GM19023 (cell line): ENCODE results near the gene STXBP3.

Experiments used
- ATAC-seq: cut with Tn5 transposase; IDR thresholded peaks from one replicate; pipeline ENCODE4 v1.9.1; 2021; ENCODE audit warnings: mild to moderate bottlenecking, moderate library complexity; ENCODE audit not compliant: unreplicated experiment

Gene STXBP3

GRCh38 chr1:108792420-108792819, 45.9 kb downstream of the STXBP3 start:
- no peak for ATAC-seq

GRCh38 chr1:108799001-108799400, 52.5 kb downstream of the STXBP3 start:
- no peak for ATAC-seq

DNA sequence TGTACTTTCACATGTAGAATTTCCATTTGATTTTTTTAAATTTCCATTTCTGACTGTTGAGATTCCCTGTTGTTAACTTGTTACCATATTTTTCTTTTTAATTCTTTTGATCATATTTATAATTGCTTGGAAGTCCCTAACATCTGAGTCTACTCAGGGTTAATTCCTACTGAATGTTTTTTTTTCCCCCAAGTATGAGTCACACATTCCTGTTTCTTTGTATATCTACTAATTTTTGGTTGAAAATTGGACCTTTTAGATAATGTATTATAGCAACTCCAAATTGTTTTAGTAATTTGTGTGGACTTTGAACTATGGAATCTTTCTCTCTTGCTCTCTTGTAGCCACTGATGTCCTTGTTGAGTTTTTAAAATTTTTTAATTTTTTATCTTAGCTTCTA, 54.6 kb downstream of the STXBP3 start:
- ATAC-seq, result no peak

GRCh38 chr1:108803548-108803947, 57.1 kb downstream of the STXBP3 start:
- no peak for ATAC-seq

DNA sequence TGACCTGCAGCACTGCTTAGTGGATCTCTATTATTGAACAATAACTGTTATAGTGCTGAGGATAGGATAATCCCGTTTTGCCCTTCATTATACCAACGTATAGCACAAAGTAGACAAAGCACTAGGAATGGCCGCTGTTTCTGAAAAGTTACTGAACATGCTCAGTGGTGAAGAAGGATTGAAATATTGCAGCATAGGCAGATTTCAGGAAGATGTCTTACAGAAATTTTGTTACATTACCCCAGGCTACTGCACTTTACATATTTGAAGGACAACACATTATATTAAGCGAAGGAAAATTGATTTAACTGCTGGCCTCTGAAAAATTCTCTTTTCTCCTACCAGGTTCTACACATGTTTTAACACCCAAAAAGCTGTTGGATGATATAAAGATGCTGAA, 62.0 kb downstream of the STXBP3 start:
- no peak for ATAC-seq

GRCh38 chr1:108811611-108812010, 65.1 kb downstream of the STXBP3 start:
- no peak for ATAC-seq

- no peak for ATAC-seq
Observed at GRCh38 chr1:108813326-108813725, 66.9 kb downstream of the STXBP3 start.

- ATAC-seq, result no peak
Observed at GRCh38 chr1:108814343-108815125, 68.1 kb downstream of the STXBP3 start.

- no peak for ATAC-seq
Observed at GRCh38 chr1:108815566-108815965, 69.1 kb downstream of the STXBP3 start.

- no peak for ATAC-seq
Observed at GRCh38 chr1:108816049-108816893, 69.8 kb downstream of the STXBP3 start.

GRCh38 chr1:108817016-108817415, 70.5 kb downstream of the STXBP3 start:
- no peak for ATAC-seq

DNA sequence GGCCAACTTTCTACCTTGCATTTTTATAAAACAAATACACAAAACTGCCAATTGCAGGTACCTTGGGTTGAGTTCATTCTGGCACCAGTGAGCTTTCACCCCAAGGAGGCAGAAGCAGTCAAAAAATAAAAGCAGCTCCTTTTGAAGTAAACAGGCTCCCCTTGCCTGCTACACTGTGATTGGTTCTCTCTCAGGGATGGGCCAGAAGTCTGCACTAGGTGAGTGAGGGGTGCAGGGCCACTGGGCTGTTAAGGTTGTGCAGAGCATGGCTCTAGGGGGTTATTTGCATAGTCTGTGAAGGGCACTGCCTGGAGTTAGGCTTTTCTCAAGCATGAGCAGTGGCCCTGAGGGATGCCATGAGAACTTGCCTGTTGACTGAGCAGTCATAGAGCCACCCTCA, 71.3 kb downstream of the STXBP3 start:
- ATAC-seq, result no peak

DNA sequence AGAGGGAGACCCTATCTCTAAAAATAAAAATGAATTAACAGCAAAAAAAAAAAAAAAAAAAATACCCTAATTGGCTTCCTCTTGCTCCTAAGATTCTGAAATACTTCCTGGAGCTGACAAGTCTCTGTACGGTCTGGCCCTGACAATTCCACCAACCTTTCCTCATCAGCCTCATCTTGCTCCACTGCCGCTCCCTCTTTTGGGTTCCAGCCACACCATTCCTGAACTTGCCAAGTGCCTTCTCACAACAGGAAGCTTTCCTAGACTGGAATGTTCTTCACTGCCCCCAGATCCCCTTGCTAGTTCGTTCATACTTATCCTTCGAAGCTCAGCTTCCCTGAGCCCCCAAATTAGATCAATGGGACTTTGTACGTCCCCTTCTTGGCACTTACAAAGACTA, 73.4 kb downstream of the STXBP3 start:
- ATAC-seq, result no peak

GRCh38 chr1:108823632-108824031, 77.2 kb downstream of the STXBP3 start:
- ATAC-seq, result no peak

DNA sequence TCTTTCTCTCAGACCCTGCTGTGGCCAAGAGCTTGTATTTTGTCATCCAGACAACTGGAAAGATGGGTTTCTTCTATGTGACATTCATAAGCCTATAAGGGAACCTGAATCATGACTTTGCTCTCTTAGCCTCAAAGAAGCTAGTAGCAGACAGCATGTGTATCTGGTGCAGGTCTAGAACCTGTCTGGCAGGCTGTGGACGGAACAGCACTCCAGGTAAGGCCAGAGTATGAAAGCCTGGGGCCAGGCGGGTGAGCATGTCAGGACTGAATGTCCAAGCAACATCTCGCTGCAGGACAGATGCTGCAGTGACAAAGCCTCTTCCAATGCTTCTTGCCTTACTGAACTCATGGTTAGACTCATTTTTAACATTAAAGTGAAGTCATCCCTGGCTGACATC, 77.6 kb downstream of the STXBP3 start:
- ATAC-seq, result no peak

DNA sequence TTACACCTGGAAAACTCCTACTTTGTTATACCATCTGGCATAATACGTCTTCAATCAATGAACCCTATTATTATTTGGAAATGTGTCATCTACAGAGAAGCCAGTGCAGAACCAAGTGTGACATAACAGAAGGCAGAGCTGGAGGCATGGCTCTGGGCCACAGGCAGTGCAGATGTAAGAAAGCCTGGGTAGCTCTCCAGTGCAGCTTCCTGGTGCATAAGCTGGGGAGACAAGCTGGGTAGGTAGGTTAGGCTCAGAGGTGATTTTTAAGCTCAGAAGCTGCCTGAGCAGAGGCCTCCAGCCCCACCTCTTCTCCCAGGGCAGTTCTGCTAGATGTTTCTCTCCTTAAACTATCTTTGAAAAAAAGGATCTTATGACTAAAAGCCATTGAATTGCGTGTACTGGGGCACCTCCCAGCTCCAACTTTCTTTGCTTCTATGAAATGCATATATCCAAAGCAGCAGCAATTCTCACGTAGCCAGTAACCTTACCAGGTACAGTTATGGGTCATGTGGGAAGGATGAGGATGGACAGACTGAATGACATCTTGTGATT, 79.7 kb downstream of the STXBP3 start:
- no peak for ATAC-seq

- no peak for ATAC-seq
Observed at GRCh38 chr1:108828074-108828961, 81.8 kb downstream of the STXBP3 start.

GRCh38 chr1:108829498-108829916, 83.0 kb downstream of the STXBP3 start:
- ATAC-seq, result no peak

- no peak for ATAC-seq
Observed at GRCh38 chr1:108830119-108831008, 83.9 kb downstream of the STXBP3 start.

DNA sequence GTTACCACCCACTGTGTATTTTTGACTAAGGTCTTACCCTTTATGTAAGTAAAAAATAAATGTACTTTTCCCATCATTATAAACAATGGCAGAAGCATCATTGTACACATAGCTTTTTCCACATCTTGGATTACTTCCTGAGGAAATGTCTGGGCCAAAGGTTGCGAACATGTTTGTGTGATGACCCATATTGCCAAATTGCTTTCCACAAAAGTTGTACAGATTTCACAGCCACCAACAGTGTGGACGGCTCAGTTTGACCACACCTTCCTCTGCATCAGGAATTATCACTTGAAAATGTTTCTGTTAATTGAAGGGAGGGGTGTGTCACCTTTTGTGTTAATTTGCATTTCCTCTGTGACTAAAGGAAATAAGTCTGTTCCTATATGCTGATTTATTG, 84.8 kb downstream of the STXBP3 start:
- no peak for ATAC-seq
